Measurements from ENCODE around the gene ENKUR.

DNA sequence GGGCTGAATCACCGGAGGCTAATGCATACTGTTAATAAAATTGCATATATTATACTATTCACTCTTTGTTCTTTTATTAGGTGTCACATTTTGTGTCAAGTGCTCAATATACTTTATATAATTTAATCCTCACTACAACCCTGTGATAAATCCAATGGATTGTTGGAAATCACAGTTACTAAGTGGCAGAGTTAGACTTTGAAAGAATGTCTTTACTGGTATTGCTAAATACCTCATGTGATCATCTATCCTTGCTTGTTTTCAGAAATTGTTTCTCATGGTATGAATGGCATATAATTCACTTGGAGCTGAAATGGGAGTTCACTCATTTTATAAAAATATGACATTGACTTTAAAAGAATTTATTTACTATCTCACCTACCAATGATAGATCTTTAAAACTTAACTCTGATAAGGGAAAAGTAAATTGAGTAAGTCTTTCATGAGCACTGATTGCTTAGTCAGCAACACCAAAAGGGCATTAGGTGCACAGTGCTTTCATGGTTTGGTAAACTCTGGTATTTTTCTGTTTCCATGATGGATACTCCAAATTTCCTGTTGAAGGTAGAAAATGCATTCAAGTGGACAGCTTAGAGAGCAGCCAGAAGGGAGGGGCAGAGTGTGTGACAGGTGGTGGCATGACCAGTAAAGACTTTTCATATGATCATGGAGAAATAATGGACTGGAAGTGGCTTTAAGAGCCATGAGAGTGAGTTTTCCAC lies 22.6 kb downstream of the ENKUR start:
- TF ChIP-seq CTCF (conservative IDR thresholded peaks at IDR 0.05) (no peak), ZFX (IDR thresholded peaks at IDR 0.05) (no peak)

Measured in C4-2B (cell line).